Measurements from ENCODE around the gene HDAC4.
A peak's percentile ranks its signal among the peaks of the same experiment; 100 is the strongest.

HDAC4 gene

DNA sequence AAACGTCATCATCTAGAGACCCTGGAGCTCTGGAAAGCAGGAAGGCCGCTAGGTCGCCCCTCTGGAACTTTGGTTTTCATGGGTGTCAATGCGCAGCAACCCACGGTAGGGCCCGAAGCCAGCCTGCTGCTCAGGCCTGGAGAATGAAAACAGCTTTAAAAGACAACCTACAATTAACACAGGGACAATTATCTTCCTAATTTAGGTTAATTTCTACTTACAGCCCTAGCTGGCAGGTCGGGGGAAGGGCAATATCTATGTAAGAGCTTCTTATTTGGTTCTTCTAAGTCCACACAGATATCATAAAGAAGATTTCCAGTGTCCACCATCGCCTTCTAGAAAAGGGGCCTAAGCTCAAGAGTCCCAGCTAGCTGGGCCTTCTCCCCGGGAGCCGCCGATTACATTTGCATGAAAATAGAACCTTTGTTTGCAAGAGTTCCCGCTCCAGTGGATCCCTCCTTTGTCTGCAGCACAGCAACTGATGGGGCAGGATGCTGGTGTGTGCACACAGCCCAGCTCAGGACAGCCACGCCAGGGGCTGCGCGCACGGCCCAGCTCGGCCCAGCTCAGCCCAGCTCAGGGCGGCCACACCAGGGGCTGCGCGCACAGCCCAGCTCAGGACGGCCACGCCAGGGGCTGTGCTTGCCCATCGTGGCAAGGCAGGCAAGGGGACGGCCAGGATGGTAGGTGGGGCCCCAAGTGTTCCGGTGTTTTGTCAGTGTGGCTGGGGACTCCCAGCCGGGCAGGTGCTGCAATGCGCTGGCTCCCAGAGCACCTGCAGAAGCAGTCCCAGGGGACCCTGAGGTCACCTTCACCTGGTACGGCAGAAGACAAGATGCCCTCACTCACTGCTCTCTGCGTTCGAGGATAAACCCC is 109.1 kb downstream of the HDAC4 start:
- DNase-seq: no peak

DNA sequence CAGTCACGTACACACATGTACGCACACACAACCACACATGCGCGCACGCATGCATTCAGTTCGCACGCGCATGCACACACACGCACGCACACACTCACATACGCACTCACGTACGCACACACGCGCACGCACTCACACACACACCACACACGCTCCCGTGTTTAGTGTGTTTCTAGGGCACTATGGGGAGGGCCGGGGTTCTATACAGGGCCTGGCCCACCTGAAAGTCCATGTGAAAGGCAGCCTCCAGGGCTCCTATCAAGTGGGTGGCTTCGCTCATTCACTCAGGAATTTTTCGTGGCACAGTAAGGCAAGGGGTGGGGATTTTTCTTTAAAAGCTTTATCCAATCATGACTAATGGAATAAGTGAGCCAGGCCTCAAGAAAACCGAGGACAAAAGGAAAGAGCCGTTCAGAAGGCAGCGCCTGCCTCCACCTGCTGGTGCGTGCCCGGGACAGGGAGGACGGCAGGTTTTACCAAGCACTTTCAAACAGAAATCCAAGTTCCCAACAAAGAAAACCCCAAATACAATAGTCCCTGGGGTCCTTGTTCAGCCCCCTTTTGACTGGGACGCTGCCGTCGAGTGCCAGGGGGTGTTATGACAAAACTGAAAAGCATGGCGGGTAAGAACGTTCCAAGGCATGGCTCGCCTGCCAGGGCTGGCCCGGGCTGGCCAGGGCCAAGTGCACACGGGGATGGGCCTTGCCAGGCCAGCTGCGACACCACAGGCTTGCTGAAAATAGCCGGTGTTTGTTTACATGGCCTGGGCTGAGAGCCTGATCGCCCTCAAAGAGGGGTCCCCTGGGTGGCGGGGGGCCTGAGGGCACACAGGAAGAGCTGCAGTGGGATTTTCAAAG is 110.0 kb downstream of the HDAC4 start:
- DNase-seq: no peak

DNA sequence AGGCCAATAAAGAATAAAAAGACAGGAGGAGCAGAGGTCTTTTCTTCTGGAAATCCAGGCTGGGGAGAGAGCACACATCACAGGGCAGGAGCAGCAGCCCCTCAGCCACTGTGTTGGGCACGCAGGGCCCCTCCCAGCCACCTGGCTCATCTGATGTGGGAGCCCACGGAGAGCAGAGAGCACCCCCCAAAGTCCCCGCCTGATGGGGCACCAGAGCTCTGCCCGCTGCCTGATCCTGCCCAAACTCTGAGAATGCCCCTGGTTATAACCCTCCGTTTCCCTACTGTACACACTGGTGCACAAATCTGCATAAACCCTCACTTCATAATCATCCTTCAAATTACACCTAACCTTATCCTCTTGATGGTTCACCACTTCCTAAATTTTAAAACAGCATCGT is 111.3 kb downstream of the HDAC4 start:
- no peak for DNase-seq

DNA sequence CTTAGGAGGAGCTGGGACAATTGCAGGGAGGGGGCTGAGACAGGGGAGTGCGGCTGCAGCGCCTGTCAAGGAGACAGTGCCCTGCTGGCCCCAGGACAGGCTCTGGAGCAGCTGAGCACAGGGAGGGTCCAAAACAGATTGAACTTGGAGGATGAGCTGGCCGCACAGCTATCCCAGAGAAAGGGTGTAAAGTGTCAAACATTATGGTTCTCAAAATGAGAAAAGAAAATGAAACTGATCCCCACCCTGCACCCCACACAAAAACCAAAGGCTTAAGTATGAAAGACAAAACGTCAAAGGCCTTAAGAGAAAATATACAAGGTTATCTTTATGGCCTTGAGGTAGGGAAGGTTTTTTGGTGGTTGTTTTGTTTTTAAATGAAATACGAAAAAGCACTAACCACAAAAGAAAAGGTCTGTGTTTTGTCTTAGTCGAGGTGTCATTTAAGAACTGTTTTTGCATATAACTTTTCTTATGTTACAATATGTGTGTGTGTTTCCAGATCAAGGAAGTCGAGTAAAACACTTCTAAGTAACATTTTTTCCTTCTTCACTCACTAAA is 111.8 kb downstream of the HDAC4 start:
- peak in 1 of 2 experiments; percentile 56 for DNase-seq

DNA sequence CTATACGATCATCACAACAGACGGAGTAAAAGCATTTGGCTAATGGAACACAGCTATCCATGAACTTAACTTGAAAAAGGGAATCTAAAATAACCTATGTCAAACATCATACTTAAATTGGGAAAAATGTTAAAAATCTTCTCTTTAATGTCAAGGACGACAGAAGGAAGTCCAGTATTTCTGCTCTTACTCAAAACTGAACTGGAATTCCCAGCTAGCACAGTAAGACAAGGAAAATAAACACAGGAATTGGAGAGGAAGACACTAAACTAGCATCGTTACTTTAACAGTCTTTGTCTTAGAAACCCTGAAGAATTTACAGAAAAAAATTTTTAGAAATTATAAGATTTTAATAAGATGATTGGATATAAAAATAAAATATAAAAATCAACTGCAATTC is 112.6 kb downstream of the HDAC4 start:
- no peak for DNase-seq

DNA sequence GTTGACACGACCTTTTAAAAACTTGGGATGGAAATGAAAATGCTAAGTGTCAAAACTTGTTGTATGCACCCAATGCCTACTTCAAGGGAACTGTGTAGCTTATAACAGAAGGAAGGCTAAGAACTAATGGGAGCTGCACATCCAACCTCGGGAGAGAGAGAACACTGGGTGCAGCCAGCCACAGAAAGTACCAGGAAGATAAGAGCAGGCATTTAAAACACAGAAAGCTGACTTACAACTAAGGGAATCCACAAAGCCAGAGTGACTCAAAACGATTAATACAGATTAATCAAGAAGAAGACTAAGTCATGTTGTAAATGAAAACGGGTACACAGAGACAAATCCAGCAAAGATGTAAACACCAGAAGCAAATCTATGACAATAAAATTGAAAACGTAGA is 113.4 kb downstream of the HDAC4 start:
- no peak for DNase-seq

DNA sequence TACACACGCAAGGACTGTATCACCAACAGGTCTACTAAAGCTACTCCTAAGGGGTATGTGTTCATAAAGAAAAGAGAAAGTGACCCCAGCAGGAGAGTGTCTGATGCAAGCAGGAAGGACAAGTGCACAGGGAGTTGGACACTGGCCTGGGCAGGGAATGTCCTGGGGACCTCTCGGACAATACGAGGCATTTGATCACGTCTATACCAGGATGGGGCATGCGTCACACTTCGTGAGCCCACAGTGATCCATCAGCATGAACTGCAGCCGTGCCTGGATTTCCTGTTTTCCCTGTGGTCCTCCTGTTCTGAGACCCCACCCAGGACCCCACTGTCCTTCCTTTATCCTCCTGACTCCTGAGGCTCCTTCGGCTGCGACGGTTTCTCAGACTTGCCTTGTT is 113.9 kb downstream of the HDAC4 start:
- no peak for DNase-seq

DNA sequence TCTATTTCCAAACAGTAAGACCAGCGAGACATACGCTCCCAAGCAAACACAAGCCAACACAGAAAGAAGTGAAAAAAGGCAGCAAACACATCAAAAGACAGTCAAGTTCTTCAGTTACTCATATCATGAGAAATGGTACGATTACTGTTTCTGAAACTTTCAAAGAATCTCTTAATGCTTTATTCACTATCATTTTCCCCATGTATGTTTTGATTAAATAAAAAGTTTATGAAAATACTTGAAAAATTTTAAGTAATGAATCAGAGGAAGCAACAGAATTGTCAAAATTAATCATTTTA is 114.9 kb downstream of the HDAC4 start:
- no peak for DNase-seq

DNA sequence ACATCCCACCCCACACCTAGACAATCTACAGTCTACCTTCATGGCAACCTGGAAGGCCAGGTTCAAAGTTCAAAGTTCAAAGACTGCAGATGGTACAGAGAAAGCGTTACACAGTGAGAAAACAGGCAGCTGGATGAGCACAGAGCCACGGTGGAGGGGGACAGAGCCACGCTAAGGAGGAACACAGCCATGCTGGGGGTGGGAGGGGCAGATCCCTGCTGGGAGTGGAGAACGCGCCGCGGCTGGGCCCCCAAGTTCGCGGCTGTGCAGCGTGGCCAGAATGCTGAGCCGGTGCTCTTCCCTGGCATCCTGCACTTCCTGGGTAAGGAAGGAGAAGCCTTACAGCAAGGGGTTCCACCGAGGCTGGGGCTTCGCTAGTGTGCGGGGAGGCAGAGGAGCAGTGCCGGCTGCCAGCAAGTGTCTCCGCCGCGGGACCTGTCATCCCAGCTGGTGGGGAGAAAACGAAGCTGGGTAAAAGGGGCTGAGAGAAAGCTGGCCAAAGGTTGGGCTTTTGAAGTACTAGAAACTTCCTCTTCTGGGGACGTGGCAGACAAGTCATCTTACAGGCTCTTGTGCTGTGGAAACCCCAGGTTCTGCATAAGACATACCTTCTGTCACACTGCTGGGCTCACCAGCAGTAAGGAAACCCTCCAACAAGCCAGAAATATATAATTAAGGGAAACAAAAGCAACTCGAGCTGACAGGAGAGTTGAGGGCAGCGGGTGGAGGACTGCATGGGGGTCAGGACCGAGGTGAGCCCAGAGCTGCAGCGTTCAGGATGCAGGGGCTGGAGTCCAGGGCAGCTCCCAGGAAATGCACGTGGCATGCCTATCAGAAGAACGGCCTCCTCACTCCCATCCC is 115.5 kb downstream of the HDAC4 start:
- DNase-seq: peak in 1 of 2 experiments; percentile 37

DNA sequence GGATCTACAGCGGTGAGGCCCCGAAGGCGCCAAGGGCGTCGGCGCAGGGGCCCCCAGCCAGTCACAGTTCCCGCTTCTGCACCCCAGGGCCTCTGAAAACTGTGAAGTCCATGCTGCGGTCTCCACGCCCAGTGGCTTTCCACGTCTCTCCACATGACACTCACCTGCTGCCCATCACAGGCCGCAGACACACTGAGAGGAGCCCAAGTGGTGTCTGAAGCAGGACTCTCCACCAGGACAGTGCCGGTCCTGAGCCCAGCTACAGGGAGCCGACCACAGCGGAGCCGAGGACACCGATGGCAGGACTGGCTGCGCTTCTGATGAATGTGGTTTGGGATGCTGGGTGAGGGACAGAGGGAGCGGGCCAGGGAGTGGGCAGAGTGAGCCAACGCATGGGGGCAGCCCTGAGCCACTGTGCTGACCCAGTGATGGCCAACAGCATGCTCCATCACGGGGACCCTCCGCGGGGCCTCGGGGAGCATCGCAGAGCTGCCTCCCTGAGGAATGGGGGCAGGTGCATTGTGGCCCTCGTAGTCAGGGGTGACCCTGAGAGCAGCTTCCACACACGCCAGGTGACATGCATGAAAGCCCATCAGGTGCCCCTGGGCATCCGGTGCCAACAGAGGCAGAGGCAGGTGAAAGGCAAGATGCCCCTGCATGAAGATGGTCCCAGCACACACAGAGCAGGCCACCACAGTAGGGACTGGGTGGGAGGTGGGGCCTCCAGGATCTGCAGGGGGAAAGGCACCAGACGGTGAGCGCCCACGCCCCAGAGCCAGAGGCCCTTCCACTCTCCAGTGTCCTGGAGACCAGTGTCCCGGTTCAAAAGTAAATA is 116.6 kb downstream of the HDAC4 start:
- DNase-seq: no peak

DNA sequence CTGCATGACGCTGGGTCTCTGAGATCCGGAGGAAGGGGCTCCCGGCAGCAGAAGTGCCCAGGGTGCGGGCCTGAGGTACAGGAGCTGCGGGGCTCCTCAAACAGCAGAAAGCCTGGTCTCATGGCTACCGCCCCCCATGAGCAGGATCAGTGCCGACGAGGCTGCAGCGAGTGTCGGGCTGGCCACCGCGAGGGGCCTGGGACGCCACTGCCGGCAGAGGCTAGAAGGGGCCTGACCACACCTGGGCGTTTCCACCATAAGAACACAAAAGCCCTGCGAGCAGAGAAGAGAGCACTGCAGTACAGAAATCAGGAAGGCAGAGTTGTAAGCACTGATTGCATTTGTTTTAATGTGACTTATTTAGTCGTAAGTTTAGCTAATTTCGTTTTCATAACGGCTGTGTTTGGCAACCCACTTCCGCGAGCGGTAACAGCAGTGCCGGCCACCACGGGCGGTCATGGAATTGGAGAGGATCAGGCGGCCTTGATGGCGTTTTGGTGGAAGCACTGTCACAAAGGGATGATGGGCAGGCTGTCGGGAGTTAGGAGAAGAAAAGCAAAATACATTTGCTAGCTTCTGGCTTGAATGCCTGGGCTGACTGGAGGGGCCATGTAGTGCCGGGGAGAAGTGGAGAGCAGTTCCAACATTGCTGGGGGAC is 117.4 kb downstream of the HDAC4 start:
- no peak for DNase-seq

DNA sequence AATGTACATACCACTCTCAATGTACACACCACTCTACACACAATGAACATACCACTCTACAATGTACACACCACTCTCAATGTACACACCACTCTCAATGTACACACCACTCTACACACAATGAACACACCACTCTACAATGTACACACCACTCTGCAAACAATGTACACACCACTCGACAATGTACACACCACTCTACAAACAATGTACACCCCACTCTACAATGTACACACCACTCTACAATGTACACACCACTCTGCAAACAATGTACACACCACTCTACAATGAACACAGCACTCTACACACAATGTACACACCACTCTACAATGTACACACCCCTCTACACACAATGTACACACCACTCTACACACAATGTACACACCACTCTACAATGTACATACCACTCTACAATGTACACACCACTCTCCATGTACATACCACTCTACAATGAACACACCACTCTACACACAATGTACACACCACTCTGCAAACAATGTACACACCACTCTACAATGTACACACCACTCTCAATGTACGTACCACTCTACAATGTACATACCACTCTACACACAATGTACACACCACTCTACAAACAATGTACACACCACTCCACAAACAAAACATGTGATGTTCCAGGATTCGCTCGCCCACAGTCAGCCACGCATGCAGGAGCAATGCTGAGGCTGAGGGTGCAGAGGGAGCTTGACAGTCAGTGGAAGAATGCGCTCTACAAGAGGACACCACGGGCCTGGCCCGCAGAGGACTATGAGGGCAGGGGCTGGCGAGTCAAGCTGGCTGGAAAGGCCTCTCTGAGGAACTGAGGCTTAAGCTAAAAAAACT is 118.2 kb downstream of the HDAC4 start:
- DNase-seq: no peak

DNA sequence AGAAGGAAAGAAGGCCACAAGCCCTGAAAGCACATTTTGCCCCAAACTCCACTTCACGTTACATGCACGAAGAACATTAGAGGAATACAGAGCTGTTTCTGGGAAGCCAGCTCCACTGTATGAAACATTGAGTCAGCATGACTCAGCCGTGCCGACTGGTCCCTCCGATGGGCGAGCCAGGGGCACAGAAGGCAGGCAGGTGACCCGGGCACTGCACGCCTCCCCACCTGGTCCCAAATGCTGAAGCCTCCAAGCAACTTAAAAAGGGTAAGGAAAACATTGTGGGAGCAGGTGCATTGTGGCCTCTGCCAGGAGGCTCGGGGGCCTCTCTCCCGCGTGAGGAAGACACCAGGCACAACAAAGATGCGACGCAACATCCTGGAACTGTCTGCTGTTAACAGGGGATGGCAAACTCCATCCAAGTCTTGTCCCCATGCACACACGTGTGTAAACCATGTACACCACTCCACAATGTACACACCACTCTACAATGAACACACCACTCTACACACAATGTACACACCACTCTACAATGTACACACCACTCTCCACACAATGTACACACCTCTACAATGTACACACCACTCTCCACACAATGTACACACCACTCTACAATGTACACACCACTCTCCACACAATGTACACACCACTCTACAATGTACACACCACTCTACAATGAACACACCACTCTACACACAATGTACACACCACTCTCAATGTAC is 120.4 kb downstream of the HDAC4 start:
- DNase-seq: peak; percentile 62 to 71

DNA sequence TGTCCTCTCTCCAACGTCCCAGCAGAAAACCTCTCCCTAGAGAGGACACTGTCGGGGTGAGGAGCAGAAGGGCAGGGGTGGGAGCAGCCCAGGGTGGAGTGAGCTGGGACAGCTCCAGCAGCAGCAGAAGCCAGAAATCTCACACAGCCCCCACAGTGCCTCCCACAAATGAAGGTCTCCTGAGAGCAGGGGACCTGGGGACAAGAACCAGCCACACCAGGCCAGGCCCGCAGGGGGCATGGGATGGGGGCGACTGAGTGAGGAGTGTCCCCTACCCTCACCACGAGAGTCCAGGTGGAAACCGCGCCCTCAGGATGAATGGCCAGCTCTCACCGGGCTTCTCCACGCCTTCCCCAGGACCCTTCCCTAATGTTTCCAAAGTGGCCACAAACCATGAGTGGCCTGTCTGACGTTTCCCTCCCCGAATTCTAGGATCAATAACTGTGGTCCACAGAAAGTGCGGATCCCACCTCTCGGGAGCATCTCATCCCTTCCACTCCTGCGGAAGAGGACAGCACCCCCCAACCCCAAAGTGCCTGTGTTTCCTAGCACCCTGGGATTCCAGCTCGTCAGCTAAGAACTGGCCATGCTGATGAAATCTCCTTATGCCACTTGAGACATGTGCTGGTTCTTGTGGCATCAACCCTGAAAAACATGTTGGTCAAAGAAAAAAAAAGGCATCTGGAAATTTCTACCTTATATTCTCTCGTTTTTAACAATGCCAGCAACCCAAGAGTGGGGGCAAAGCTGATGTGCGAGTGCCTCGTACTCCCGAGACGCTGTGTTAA is 121.1 kb downstream of the HDAC4 start:
- DNase-seq: no peak

DNA sequence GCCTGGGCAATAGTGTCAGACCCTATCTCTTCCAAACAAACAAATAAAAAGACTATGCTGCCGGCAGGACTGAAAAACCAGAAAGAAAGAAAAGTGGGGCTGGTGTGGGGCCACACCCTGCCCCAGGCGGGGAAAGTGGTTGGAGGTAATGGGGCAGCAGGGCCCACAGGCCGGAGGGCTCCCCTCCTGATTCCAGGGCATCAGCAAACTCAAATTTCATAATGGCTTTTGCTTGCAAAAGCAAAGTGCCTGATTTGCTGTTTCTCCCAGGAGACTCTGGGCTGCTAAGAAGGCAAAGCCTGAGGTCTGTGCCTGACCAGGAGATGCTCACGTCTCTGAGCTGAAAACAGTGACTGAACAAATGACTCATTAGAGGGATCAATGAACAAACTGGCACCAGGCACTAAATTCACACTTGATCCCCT is 121.9 kb downstream of the HDAC4 start:
- no peak for DNase-seq

DNA sequence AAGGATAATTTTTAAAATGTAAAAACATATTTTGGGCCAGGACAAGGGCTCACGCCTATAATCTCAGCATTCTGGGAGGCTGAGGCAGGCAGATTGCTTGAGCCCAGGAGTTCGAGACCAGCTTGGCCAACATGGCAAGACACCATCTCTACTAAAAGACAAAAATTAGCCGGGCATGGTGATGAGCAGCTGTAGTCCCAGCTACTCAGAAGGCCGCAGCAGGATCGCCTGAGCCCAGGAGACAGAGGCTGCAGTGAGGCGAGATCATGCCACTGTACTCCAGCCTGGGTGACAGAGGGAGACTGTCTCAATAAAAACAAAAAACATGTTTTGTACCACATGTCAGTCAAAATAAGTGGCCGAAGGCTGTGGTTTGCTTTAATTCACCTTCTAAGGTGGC is 122.5 kb downstream of the HDAC4 start:
- no peak for DNase-seq

DNA sequence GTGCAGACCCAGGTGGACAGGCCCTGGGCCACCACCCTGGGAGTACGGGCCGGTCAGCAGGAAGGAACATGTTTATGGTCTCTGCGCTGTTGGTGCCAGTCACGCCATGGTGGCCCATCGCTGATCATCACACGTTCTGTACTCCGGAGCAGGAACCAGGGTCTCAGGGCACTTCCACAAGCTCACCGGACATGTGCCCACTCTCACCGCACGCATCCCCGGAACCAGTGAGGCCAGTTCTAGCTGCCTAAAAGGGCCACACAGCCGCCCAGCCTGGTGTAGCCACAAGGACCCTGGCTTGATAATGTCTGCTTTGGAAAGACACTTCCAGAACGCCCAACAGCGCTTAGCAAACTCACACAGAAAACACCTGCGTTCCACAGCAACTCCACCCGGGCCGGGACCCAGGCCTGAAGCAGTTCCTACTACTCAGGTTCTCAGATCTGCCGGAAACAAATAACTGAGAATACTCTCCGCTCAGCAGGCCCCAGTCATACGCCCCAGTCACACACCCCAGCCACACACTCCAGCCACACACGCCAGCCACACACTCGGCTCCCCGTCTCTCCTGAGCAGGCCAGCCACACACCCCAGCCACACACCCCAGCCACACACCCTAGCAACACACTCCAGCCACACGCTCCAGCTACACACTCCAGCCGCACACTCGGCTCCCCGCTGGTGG is 123.3 kb downstream of the HDAC4 start:
- DNase-seq: no peak

DNA sequence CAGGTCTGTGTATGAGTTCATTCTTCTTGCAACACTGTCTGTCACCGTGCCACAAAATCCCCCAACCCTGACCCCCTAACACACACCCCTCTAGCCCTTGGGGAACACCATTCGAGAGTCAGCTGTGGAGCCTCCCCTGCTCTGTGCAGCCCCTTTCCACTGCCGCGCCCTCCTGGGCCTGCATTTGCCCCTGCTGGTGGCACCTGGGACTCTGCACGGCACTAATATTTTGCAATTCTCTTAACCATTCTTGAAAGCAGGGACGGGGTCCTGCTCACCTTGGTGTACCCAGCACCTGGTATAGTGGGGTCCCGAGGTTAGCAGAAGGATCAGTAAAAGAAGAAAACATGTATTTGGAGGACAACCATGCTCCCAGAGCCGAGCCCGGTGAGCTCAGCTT is 124.0 kb downstream of the HDAC4 start:
- DNase-seq: no peak
